ENCODE data around the gene HCRT.
"Not testable (repeated sequence)": the region's sequence is repeated elsewhere in the genome, so short reads cannot be mapped to it uniquely, and the experiment has no call there.

Gene HCRT

DNA sequence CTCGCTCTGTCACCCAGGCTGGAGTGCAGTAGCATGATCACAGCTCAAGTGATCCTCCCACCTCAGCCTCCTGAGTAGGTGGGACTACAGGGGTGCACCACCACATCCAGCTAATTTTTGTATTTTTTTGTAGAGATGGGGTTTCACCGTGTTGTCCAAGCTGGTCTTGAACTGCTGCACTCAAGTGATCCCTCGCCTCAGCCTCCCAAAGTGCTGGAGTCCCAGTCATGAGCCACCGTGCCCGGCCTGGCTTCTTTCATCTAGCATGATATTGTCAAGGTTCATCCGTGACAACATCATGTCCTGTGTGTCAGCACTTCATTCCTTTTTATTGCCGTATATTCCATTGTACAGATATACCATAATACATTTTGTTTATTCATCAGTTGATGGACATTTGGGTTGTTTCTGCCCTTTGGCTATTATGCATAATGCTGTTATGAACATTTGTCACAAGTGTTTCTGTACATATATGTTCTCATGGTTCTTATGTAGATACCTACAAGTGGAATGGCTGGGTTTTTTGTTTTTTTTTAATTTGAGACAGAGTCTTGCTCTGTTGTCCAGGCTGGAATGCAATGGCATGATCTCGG, 12.4 kb upstream of the HCRT start:
- no peak for DNase-seq (ENCODE audit: low spot score)

DNA sequence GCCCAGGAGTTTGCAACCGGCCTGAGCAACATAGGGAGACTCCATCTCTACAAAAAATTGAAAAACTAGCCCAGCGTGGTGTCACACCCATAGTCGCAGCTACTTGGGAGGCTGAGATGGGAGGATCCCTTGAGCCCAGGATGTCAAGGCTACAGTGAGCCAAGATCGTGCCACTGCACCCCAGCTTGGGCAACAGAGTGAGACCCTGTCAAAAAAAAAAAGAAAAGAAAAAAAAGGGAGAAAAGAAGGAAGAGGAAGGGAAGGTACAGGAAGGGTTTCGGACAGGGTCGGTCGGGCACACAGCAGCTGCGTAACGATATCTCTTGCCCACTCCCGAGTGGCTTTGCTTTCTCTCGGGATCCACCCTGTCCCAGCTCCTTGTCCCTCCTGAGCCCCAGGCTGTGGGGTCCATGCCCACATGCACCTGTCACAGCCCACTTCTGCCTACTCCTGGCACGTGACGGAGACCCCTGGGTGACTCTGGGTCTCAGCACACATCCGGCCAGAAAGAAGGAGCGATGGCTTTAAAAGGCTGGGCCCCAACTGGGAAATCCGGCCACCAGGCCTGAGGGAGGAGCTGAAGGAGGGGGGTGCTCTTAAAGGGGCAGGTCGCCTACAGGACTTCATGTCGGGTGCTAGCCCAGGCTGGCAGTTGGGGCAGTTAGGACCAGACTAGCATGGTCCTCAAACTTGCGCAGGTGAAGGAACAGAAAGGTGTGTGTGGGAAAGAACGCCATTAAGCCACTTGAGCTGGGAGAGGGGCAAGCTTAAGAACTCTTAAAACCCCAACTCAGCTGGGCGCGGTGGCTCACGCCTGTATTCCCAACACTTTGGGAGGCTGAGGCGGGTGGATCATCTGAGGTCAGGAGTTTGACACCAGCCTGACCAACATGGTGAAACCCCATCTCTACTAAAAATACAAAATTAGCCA, 9.0 kb upstream of the HCRT start, which contains the start of gene GHDC:
GHDC (minus strand) TSS at position 526 of the 931 bp plus-strand sequence. CDS start 913 bp downstream, outside the sequence.
- DNase-seq (ENCODE audit: low spot score) = peak; percentile 92

DNA sequence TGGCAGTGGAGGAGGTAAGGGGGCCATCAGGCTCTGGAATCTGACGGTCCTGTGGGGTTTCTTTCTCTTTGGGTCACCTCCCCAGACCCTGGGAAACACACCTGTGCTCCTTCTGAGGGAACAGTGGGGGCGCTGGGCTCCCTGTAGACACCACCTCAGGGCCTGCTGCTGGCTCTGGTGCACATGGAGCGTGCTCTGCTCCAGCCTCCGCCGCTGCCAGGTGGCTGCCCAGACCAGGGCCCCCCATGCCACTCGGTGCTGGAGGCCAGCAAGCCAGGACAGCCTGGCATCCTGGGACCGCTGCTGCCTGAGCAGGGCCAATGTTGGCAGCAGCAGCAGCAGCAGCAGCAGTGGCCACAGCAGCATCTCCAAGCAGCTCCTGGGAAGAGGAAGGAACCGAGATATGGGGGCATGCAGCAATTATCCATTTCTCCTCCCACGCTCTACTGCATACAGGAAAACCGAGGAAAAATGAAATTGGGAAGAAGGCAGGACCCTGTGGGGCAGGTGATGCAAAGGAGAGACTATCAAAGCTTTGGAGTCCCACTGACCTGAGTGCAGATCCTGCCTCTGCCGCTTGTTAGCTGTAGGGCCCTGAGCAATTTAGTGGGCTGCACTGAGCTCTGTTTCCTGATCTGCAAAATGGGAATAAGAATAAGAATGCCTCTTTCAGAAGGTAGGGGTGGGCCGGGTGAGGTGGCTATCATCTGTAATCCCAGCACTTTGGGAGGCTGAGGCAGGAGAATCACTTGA, 8.1 kb upstream of the HCRT start:
- no peak for DNase-seq (ENCODE audit: low spot score)

DNA sequence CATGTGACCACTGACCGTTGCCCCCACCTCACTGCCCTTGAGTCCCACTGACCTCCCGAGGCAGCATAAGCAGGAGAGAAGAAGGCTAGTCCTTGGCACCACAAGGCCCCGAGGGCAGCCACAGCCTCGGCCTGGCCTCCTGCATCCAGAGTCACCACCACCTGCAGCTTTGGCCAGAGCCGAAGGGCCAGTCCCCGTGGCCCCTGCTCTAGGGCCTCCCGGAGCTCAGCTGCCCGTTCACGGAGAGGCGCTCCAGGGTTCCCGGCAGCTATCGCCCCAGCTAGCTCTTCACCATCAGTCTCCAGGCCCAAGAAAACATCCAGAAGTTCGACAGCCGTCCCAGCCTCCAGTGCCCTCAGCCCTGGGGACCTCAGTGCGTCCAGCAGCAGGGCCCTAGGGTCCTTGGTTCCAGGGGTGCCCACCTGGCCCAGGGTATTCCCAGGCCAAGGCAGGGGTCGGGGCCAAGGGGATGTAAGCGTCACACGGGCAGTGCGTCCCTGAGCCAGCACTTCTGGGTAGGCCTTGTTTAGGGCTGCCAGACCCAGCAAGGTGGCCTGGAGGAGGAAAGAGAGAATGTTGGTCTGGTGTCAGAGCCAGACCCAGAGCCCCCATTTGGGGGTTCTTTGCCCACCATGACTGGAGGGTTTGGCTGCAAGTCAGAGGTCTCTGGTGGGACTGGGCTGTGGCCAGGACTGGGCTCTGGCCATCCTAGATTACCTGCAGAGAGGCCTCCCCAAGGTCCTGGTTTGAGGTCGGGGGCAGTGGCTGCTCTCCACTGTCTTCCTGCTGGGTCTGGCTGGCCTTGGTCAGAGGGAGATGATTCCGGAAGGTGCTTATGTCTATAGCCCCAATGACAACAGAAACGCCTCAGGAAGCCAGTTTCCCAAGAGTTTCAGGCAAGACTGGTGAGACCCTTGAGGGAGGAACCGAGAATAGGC, 7.2 kb upstream of the HCRT start:
- DNase-seq (ENCODE audit: low spot score) = no peak

DNA sequence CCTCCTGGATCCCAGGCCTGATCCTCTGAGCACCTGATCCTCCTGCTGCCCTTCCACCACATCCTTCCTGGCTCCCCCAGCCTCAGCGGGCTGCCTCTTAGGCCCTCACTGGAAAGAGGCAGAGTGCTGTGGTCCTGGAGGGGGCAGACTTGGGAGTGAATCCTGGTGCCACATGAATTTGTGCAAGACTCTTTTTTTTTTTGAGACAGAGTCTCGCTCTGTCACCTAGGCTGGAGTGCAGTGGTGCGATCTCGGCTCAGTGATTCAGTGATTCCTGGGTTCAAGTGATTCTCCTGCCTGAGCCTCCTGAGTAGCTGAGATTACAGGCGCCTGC, 6.0 kb upstream of the HCRT start:
- DNase-seq (ENCODE audit: low spot score) = no peak

DNA sequence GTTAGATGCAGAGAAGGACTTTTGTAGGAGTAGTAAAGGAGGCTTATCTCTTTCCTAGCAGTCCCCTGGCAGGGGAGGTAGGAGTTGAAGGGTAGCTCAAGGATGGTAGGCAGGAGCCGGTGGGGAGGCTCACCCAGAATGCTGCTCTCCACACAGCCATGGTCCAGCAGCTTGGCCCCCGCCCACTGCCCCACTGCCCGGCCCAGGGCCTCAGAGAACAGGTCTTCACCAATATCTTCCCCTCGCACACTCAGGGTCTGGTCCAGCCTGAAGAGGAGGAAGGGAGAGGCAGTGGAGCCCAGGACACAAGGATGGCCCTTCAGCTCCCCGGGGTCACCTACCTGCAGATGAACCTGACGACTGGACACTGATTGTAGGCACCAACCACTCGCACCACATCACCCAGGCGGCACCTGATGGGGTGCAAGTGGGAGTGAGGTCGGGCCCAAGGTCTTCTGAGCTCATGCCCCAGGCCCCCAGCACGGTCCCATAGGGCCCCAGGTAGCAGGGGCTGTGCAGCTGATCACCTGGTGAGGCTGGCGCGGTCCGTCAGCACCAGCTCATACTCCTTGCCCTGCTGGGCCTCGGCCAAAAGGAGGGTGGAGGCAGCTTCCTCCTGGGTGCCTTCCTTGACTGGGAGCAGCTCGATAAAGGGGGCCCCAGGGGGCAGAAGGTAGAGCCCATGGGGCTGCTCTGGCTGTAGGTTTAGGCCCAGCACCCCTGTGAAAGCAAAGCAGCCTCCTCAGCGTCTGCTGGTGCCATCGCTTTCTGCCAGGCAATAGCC, 5.4 kb upstream of the HCRT start:
- DNase-seq (ENCODE audit: low spot score) = no peak

DNA sequence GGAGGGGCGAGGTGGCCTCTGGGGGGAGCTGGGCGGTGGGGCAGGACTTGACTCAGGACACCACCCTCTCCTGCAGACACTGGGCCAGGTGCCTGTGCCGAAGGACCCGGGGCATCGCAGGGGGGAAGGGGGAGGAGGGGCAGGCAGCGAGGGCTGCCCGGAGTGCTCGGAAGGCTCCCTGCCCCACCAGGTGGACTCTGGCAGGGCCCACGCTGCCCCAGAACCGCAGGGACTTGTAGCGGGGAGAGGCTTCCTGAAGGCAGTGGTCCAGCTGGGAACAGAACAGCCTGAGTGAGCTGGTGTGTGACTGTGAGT, 4.4 kb upstream of the HCRT start:
- no peak for DNase-seq (ENCODE audit: low spot score)

DNA sequence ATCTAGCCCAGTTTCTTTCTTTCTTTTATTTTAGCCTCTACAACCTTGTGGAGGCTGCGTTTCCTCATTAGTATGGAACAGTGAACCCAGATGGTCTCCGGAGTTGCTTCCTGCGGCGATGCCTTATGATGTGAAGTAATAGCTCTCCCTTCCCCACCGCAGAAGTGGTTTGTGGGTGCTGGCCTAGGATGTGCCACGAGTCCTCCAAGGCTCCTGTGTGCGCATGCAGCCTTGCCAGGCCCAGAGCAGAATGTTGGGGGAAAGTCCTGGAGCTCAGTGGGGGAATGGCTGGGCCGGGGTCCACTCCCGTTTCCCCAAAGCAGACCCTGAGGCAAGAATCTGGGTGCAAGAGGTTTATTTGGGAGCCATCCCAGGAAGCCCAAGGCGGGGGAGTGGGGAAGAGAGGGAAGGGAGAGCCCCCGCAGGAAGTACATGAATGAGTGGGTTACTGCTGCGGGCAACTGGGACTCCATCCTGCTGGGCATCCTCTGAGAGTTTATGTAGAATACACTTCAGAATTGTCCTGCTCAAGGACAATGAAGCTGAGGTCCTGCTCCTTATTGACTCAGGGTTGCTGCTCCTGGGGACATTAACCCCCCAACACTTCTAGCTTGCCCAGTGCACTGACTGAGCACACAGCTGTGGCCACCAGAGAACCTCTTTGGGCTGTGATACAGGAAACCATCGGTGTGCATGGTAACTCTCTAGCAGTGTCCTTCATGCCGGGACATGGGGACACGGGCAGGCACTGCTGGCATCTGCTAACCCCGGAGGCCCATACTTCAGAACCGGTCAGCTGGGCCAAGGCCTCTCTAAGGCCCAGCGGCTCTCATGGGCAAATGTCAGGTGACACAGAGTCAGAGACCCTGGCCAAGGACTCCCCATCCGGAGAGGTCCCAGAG, 3.7 kb upstream of the HCRT start:
- no peak for DNase-seq (ENCODE audit: low spot score)

DNA sequence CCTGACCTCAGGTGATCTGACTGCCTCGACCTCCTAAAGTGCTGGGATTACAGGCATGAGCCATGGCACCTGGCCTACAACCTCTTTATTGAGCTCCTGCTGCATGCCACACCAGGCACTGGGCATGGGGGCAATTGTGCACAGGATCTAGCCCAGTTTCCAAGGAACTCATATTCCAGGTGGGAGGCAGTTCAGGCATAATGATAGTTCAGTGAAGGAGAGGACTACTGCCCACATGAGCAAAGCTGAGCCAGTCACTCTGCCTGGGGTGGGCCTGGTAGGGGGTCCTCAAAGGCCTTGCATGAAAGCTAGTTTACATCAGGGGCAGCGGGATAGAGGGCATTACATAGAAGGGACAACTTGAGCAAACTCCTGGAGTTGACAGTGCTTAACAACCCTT, 2.6 kb upstream of the HCRT start:
- no peak for DNase-seq (ENCODE audit: low spot score)

DNA sequence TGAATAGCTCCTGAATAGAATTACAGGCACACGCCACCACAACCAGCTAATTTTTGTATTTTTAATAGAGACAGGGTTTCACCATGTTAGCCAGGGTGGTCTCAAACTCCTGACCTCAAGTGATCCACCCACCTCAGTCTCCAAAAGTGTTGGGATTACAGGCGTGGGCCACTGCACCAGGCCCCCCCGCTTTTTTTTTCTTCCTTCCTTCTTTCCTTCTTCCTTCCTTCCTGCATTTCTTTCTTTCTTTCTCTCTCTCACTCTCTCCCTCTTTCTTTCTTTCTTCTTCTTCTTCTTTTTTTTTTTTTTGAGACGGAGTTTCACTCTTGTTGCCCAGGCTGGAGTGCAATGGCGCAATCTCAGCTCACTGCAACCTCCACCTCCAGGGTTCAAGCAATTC, 939 bp upstream of the HCRT start:
- DNase-seq (ENCODE audit: low spot score) = not testable (repeated sequence)

DNA sequence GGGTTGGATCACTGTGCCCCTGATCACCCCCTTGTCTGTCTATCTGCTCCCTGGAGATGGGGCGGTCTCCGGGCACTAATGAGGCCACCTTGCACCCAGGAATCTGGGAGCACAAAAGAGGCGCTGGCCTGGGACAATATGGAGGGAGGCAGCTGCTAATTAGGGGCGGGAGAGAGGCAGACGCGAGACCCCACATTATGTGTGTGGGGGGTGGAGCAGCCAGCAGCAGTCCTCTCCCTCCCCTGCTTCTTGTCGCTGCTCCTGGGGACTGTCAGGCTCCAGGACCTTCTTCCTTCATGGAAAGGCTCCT, 324 bp upstream of the HCRT start:
- no peak for DNase-seq (ENCODE audit: low spot score)

DNA sequence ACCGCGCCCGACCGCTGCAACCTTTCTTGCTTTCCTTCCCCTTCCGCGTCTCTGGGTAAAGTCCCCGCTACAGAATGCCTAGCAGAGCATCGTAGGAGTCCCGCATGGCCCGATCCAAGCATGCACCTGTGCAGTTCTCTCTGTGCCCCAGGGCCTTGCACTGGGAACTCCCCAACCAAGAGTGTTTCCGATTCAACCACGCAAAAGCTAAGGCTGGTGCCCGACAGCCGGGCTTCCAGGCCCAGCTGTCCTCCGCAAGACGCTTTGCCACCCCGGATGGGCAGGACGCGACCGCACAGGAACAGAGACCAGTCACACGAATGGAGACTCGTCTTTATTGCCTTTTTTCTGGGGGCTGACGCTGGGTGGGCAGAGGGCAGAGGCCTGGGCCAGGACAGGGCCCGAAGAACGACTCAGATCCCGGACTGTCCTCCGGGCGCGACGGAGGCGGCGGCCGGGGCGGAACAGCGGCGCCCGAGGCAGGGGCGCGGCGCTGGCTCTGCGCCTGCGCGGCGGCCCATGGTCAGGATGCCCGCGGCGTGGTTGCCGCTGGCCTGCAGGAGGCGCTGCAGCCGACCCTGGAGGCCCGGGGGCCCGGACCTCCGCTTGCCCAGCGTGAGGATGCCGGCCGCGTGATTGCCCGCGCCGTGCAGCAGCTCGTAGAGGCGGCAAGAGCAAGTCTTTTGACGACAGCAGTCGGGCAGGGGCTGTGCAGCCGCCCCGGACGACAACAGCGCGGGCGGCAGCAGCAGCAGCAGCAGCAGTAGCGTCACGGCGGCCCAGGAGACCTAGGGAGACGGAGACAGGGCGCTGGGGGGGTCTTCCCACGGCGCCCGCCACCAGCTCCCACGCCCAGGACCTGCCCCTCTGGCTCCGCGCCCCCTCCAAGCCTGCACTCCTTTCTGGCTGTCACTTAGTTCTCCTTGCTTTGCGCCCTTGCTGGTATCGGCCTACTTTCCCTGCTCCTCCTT, 1.2 kb downstream of the HCRT start:
- DNase-seq (ENCODE audit: low spot score) = peak; percentile 94

DNA sequence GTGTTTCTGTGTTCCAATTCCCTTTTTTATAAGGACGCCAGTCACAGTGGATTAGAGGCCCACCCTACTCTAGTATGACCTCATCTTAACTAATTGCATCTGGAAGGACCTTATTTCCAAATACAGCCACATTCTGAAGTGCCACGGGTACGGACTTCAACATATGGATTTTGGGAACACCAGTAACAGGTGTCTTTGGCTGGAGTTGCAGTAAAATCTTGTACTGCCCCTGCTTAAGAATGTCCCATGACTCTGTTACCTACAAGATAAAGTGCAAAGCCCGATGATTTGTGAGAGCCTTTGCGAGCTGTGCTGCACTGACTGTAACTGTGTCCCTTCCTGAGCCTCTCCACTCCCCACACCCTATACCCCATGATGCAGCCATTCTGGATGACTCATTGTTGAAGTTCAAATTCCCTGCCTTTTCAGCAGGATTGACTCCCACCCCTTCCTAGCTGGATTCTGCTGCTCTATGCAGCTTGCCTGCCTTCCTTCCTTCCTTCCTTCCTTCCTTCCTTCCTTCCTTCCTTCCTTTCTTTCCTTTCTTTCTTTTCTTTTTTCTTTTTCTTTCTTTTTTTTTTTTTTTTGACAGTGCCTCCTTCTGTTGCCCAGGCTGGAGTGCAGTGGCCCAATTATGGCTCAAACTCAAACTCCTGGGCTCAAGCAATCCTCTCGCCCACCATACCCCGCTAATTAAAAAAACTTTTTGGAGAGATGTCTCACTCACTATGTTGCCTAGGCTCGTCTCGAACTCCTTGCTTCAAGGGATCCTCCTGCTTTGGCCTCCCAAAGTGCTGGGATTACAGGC, 2.1 kb downstream of the HCRT start:
- peak; percentile 70 for DNase-seq (ENCODE audit: low spot score)

DNA sequence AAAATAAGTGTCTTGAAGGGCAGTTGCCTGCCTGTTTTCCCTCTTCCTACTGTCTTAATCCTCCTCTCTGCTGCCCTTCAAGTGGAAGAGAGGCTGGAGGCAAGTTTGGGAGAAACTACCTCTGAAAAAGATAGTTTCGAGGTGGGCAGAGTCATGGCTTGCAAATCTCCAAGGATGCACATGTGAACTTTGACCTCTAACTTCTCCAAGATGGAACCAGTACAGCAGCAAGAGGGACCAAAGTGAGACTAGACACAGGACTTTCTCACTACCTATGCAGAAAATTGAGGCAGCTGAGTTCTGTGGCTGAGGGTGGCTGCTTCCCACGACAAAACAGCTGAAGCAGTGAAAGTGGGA, 3.4 kb downstream of the HCRT start:
- no peak for DNase-seq (ENCODE audit: low spot score)

DNA sequence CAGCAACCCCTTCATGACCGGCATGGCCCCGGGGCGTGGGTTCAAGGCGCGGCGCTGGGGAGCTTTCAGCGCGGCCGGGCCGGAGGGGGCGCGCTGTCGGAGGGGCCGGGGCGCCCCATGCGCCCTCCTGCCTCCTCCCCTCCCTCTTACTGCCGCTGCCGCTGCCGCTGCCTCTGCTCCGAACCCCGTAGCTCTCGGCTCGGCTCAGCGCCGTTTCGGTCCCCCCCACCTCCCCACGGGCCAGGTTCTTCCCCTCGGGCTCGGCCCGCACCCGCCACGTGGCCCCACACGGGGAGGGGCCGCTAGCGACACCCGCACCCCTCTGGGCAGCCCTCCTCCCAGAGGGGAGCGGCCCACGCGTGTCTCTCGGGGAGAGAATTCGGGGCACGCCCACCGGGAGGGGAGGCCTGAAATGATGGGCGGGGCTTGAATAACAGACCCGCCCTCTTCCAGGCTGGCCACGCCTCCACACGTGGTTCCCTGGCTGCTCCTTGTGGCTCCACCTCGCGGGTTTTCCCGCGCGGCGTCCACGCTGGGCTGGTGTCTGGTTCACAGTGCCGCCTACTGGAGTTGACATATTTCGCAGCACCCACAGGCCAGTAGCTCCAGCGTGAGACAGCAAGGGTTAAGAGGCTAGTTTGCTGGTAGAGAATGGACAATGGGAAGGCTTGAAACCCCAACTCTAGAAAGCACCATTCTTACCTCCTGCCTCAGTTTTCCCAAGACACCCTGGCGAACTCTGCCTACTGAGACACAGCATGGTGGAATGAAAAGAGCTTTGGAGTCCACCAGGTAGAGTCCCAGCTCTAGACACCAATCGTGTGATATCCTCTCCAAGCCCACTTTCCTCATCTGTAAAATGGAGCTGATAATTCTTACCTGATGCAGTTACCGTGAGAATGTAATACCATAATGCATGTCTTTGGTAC, 4.1 kb downstream of the HCRT start, which contains the start of gene KCNH4:
KCNH4 (minus strand) TSS at position 221 of the 929 bp plus-strand sequence; CDS start at position 24, 197 bp downstream.
- peak; percentile 78 for DNase-seq (ENCODE audit: low spot score)

DNA sequence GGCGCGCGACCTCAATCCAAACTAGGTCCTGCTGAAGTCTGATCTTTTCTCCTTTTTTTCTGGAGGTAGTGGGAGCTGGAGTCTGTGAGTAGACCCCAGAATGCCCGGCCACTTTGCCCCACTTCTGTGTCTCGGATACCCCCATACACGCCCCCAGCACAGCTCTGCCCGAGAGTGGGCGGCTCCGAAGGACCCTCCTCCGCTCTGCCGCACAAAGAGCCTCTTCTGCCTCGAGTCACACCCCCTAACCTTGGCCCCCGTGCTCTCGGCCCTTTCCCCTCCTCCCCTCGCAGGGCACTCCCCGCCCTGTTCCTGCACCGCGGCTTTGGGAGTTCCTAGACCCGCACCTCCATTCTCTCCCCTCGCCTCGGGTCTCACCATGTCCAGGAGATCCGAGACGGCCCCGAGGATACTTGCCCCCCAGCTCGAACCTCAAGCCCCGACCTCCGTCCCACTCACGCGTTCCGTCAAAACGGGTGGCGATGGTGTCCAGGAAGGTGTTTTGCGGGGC, 4.8 kb downstream of the HCRT start:
- no peak for DNase-seq (ENCODE audit: low spot score)

DNA sequence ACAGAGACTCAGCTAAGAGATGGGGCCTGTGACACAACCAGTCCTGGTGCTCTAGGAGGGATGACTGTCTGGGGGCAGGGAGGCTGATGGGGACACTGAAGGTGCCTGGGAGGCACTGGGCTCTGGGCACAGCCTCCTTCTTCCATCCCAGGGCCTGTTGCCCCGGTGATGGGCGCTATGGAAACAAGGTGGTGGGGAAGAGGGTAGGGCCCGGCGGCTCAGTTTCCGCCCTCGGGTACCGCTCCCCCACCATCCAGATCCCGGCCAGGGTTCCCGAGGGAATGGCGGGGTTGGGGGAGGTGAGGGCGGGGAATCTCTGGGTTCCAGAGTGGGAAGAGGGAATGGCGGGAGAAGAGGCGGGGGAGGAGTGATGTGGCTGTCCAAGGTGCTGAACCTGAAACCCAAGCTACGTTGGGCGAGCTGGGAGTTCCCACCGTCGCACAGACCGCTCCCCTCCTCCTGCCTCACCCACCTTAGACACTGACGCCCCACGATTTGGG, 5.3 kb downstream of the HCRT start:
- DNase-seq (ENCODE audit: low spot score) = peak; percentile 72

All from hepatic stellate cell (primary cell).